Fibroblast of skin of left biceps (primary cell): ENCODE data around the gene TMEM139.
A peak's percentile ranks its signal among the peaks of the same experiment; 100 is the strongest.
"Not testable (repeated sequence)": the region's sequence is repeated elsewhere in the genome, so short reads cannot be mapped to it uniquely, and the experiment has no call there.

ENCODE experiments used
- DNase-seq, 2 experiments: peaks; one replicate each; pipeline ENCODE4 v3.0.0-alpha.2; 2013; ENCODE audit warnings: low read depth in 2 of 2

Gene TMEM139

GRCh38 chr7:143289421-143289820 lies 4.7 kb downstream of the TMEM139 start:
- no peak for DNase-seq

- not testable (repeated sequence) for DNase-seq
Measured at GRCh38 chr7:143289888-143290287, 5.1 kb downstream of the TMEM139 start.

- no peak for DNase-seq
Measured at GRCh38 chr7:143290293-143290692, 5.5 kb downstream of the TMEM139 start.

GRCh38 chr7:143292876-143293275 lies 8.1 kb downstream of the TMEM139 start:
- no peak for DNase-seq

- peak; percentile 29 to 35 for DNase-seq
Measured at GRCh38 chr7:143295870-143296269, 11.1 kb downstream of the TMEM139 start.

- no peak for DNase-seq
Measured at GRCh38 chr7:143296686-143297085, 11.9 kb downstream of the TMEM139 start.

- no peak for DNase-seq
Measured at GRCh38 chr7:143299346-143299745, 14.6 kb downstream of the TMEM139 start.

- DNase-seq, result no peak
Measured at GRCh38 chr7:143299840-143300239, 15.1 kb downstream of the TMEM139 start.

GRCh38 chr7:143300959-143301935 lies 16.5 kb downstream of the TMEM139 start:
- DNase-seq, result no peak

- DNase-seq, result no peak
Measured at GRCh38 chr7:143303733-143304132, 19.0 kb downstream of the TMEM139 start.

- DNase-seq, result no peak
Measured at GRCh38 chr7:143304938-143305337, 20.2 kb downstream of the TMEM139 start.

GRCh38 chr7:143305423-143306070 lies 20.8 kb downstream of the TMEM139 start:
- no peak for DNase-seq

- DNase-seq, result no peak
Measured at GRCh38 chr7:143308632-143309031, 23.9 kb downstream of the TMEM139 start.

- DNase-seq, result no peak
Measured at GRCh38 chr7:143314127-143314526, 29.4 kb downstream of the TMEM139 start.

GRCh38 chr7:143315776-143316175 lies 31.0 kb downstream of the TMEM139 start, which contains the start of gene CLCN1:
TSS of gene CLCN1 (plus strand) at chr7:143316111. CDS start at chr7:143316213, 102 bp downstream.
- DNase-seq, result no peak

GRCh38 chr7:143316492-143316891 lies 31.7 kb downstream of the TMEM139 start:
- no peak for DNase-seq

- DNase-seq, result no peak
Measured at GRCh38 chr7:143318661-143319060, 33.9 kb downstream of the TMEM139 start.

- DNase-seq, result no peak
Measured at GRCh38 chr7:143320620-143321019, 35.9 kb downstream of the TMEM139 start.

- DNase-seq, result no peak
Measured at GRCh38 chr7:143321242-143321641, 36.5 kb downstream of the TMEM139 start.

GRCh38 chr7:143321734-143322133 lies 37.0 kb downstream of the TMEM139 start:
- no peak for DNase-seq

GRCh38 chr7:143322760-143323633 lies 38.2 kb downstream of the TMEM139 start:
- no peak for DNase-seq

- no peak for DNase-seq
Measured at GRCh38 chr7:143323653-143324052, 38.9 kb downstream of the TMEM139 start.
